PFSK-1 (cell line): ENCODE results near the gene NAT8L.

Experiments
- FOXP2 ChIP-seq: optimal IDR thresholded peaks from 2 replicates; pipeline ENCODE3; 2011; ENCODE audit warnings: borderline replicate concordance, control low read depth, inconsistent platforms; ENCODE audit not compliant: insufficient read depth; ENCODE audit errors: extremely low read length, extremely low read depth
- POLR2AphosphoS5 ChIP-seq: IDR thresholded peaks from 2 replicates; pipeline ENCODE4 v1.6.1; 2012; ENCODE audit warnings: low read depth, mild to moderate bottlenecking, control low read depth, low read length, moderate library complexity
- REST ChIP-seq, 2 experiments: IDR thresholded peaks; 2 replicates each; pipeline versions ENCODE4 v1.6.1 to v1.8.0; 2011 to 2012; ENCODE audit warnings: low read depth in 2 of 2, low read length in 2 of 2, control low read depth in 1 of 2, inconsistent platforms in 1 of 2, mild to moderate bottlenecking in 1 of 2, moderate library complexity in 1 of 2; ENCODE audit not compliant: insufficient read depth in 1 of 2
- SIN3A ChIP-seq: IDR thresholded peaks from 2 replicates; pipeline ENCODE4 v1.6.1; 2012; ENCODE audit warnings: mild to moderate bottlenecking, low read length, moderate library complexity, borderline replicate concordance; ENCODE audit not compliant: insufficient read depth
- TAF1 ChIP-seq: IDR thresholded peaks from 2 replicates; pipeline ENCODE4 v1.6.1; 2012; ENCODE audit warnings: low read length, control low read depth, borderline replicate concordance; ENCODE audit not compliant: insufficient read depth

The NAT8L gene

GRCh38 chr4:2069986-2070385, 10.9 kb downstream of the NAT8L start:
- no peak for TF ChIP-seq FOXP2
- TF ChIP-seq TAF1 = no peak
- TF ChIP-seq SIN3A = no peak
- TF ChIP-seq POLR2AphosphoS5 = no peak
- no peak for TF ChIP-seq REST (IDR thresholded peaks at IDR 0.05; ENCODE audit: insufficient read depth in 1 of 2, low read depth in 2 of 2, low read length in 2 of 2)

- no peak for TF ChIP-seq FOXP2
- no peak for TF ChIP-seq TAF1
These were observed 11.5 kb downstream of the NAT8L start for GRCh38 chr4:2070421-2071251.

- TF ChIP-seq SIN3A (no peak), FOXP2 (no peak), POLR2AphosphoS5 (no peak), TAF1 (no peak), REST (IDR thresholded peaks at IDR 0.05; ENCODE audit: insufficient read depth in 1 of 2, low read depth in 2 of 2, low read length in 2 of 2) (no peak)
These were observed 12.3 kb downstream of the NAT8L start for GRCh38 chr4:2071252-2071911.

- no peak for TF ChIP-seq SIN3A
- TF ChIP-seq FOXP2 = no peak
- TF ChIP-seq TAF1 = no peak
- no peak for TF ChIP-seq POLR2AphosphoS5
- no peak for TF ChIP-seq REST (IDR thresholded peaks at IDR 0.05; ENCODE audit: insufficient read depth in 1 of 2, low read depth in 2 of 2, low read length in 2 of 2)
These were observed 13.1 kb downstream of the NAT8L start for GRCh38 chr4:2071912-2072867.

- TF ChIP-seq REST (IDR thresholded peaks at IDR 0.05; ENCODE audit: insufficient read depth in 1 of 2, low read depth in 2 of 2, low read length in 2 of 2) (no peak), TAF1 (no peak), POLR2AphosphoS5 (no peak), SIN3A (no peak), FOXP2 (no peak)
These were observed 14.1 kb downstream of the NAT8L start for GRCh38 chr4:2072971-2073807.
